ENCODE results near the gene TTLL9.

The TTLL9 gene

GRCh38 chr20:31934968-31935764, 64.7 kb downstream of the TTLL9 start:
- Histone ChIP-seq H3K9ac (ENCODE audit: low read depth, low read length, poor library complexity) (peak overlapping the region; percentile 33), H3K79me1 (ENCODE audit: low read depth, low read length) (no peaks in the 10 kb centered on the region), H2BK5ac (ENCODE audit: low read length) (peak overlapping the region; percentile 14), H3K23ac (ENCODE audit: low read depth, low read length, poor library complexity) (no peak overlapping the region), H3K27ac (replicated peaks; ENCODE audit: low read length) (no peak overlapping the region), H2BK15ac (ENCODE audit: low read length) (no peak overlapping the region), H3K14ac (ENCODE audit: low read length) (no peak overlapping the region), H3K27me3 (ENCODE audit: control insufficient read depth in 3 of 3, insufficient read depth in 3 of 3, low read depth in 1 of 3, low read length in 3 of 3) (peaks cover 0 to 9% (median 0%) of the 10 kb centered on the region in 3 experiments), H3K9me3 (replicated peaks in 1 of 2; ENCODE audit: control insufficient read depth in 2 of 2, insufficient read depth in 1 of 2, low read depth in 1 of 2, low read length in 2 of 2) (no peaks in the 10 kb centered on the region), H3K4me1 (ENCODE audit: control insufficient read depth in 2 of 2, insufficient read depth in 1 of 2, low read depth in 1 of 2, low read length in 2 of 2) (peaks cover 0 to 2% of the 10 kb centered on the region in 2 donors), H3K36me3 (replicated peaks in 1 of 2; ENCODE audit: control insufficient read depth in 2 of 2, insufficient read depth in 2 of 2, low read length in 2 of 2) (peaks cover 0 to 1% of the 10 kb centered on the region in 2 donors), H3K4me3 (ENCODE audit: low read length in 2 of 2) (no peak overlapping the region), H2AFZ (ENCODE audit: low read length) (peak overlapping the region; percentile 59), H2AK5ac (ENCODE audit: low read depth, low read length) (peak overlapping the region; percentile 53), H2BK120ac (ENCODE audit: low read depth, low read length) (no peak overlapping the region), H4K91ac (ENCODE audit: low read depth, low read length, poor library complexity) (no peak overlapping the region), H3K4me2 (ENCODE audit: insufficient read depth, low read length, poor library complexity, severe bottlenecking) (no peak overlapping the region), H2BK12ac (ENCODE audit: low read length) (no peak overlapping the region), H3K18ac (ENCODE audit: low read length) (peak overlapping the region; percentile 5), H3K4ac (ENCODE audit: low read length) (no peak overlapping the region), H4K8ac (ENCODE audit: low read depth, low read length) (no peak overlapping the region)
- DNase-seq (ENCODE audit: low spot score): no peak
- no CpG with 5 or more reads among the region's 8 CpGs for WGBS, 2 donors (ENCODE audit: extremely low coverage in 2 of 2, insufficient read length in 2 of 2, insufficient replicate concordance in 1 of 2)

- Histone ChIP-seq H3K4me1 (ENCODE audit: control insufficient read depth in 2 of 2, insufficient read depth in 1 of 2, low read depth in 1 of 2, low read length in 2 of 2) (peaks cover 0 to 2% of the 10 kb centered on the region in 2 donors), H3K4ac (ENCODE audit: low read length) (no peak overlapping the region), H3K4me3 (ENCODE audit: low read length in 2 of 2) (no peak overlapping the region), H4K91ac (ENCODE audit: low read depth, low read length, poor library complexity) (no peak overlapping the region), H3K14ac (ENCODE audit: low read length) (no peak overlapping the region), H3K23ac (ENCODE audit: low read depth, low read length, poor library complexity) (no peak overlapping the region), H2BK12ac (ENCODE audit: low read length) (no peak overlapping the region), H3K79me1 (ENCODE audit: low read depth, low read length) (no peaks in the 10 kb centered on the region), H3K4me2 (ENCODE audit: insufficient read depth, low read length, poor library complexity, severe bottlenecking) (no peak overlapping the region), H4K8ac (ENCODE audit: low read depth, low read length) (no peak overlapping the region), H3K9me3 (replicated peaks in 1 of 2; ENCODE audit: control insufficient read depth in 2 of 2, insufficient read depth in 1 of 2, low read depth in 1 of 2, low read length in 2 of 2) (no peaks in the 10 kb centered on the region), H2AK5ac (ENCODE audit: low read depth, low read length) (no peak overlapping the region), H3K27me3 (ENCODE audit: control insufficient read depth in 3 of 3, insufficient read depth in 3 of 3, low read depth in 1 of 3, low read length in 3 of 3) (peaks cover 0 to 9% (median 0%) of the 10 kb centered on the region in 3 experiments), H3K18ac (ENCODE audit: low read length) (no peak overlapping the region), H2AFZ (ENCODE audit: low read length) (no peak overlapping the region), H2BK5ac (ENCODE audit: low read length) (no peak overlapping the region), H2BK120ac (ENCODE audit: low read depth, low read length) (no peak overlapping the region), H3K9ac (ENCODE audit: low read depth, low read length, poor library complexity) (no peak overlapping the region), H2BK15ac (ENCODE audit: low read length) (no peak overlapping the region), H3K36me3 (replicated peaks in 1 of 2; ENCODE audit: control insufficient read depth in 2 of 2, insufficient read depth in 2 of 2, low read length in 2 of 2) (peaks cover 0 to 1% of the 10 kb centered on the region in 2 donors), H3K27ac (replicated peaks; ENCODE audit: low read length) (no peak overlapping the region)
- DNase-seq (ENCODE audit: low spot score): no peak
- no CpG with 5 or more reads among the region's 4 CpGs for WGBS, 2 donors (ENCODE audit: extremely low coverage in 2 of 2, insufficient read length in 2 of 2, insufficient replicate concordance in 1 of 2)
These were observed 66.0 kb downstream of the TTLL9 start for GRCh38 chr20:31936420-31936819.

GRCh38 chr20:31937820-31938219, 67.4 kb downstream of the TTLL9 start:
- H4K8ac ChIP-seq (ENCODE audit: low read depth, low read length): no peak overlapping the region
- no peak overlapping the region for H2BK5ac ChIP-seq (ENCODE audit: low read length)
- DNase-seq (ENCODE audit: low spot score): no peak
- no peak overlapping the region for H2AFZ ChIP-seq (ENCODE audit: low read length)
- H2BK15ac ChIP-seq (ENCODE audit: low read length): no peak overlapping the region
- H3K9ac ChIP-seq (ENCODE audit: low read depth, low read length, poor library complexity): no peak overlapping the region
- H3K4me2 ChIP-seq (ENCODE audit: insufficient read depth, low read length, poor library complexity, severe bottlenecking): no peak overlapping the region
- no peaks in the 10 kb centered on the region for H3K79me1 ChIP-seq (ENCODE audit: low read depth, low read length)
- WGBS, 2 donors (ENCODE audit: extremely low coverage in 2 of 2, insufficient read length in 2 of 2, insufficient replicate concordance in 1 of 2): no CpG with 5 or more reads among the region's 1 CpG
- H2BK120ac ChIP-seq (ENCODE audit: low read depth, low read length): no peak overlapping the region
- H3K36me3 ChIP-seq (replicated peaks in 1 of 2; ENCODE audit: control insufficient read depth in 2 of 2, insufficient read depth in 2 of 2, low read length in 2 of 2): peaks cover 0 to 1% of the 10 kb centered on the region in 2 donors
- H3K4me1 ChIP-seq (ENCODE audit: control insufficient read depth in 2 of 2, insufficient read depth in 1 of 2, low read depth in 1 of 2, low read length in 2 of 2): peaks cover 0 to 2% of the 10 kb centered on the region in 2 donors
- no peak overlapping the region for H2BK12ac ChIP-seq (ENCODE audit: low read length)
- no peak overlapping the region for H3K4me3 ChIP-seq (ENCODE audit: low read length in 2 of 2)
- H4K91ac ChIP-seq (ENCODE audit: low read depth, low read length, poor library complexity): no peak overlapping the region
- H3K14ac ChIP-seq (ENCODE audit: low read length): no peak overlapping the region
- H3K18ac ChIP-seq (ENCODE audit: low read length): no peak overlapping the region
- no peaks in the 10 kb centered on the region for H3K9me3 ChIP-seq (replicated peaks in 1 of 2; ENCODE audit: control insufficient read depth in 2 of 2, insufficient read depth in 1 of 2, low read depth in 1 of 2, low read length in 2 of 2)
- H2AK5ac ChIP-seq (ENCODE audit: low read depth, low read length): no peak overlapping the region
- no peak overlapping the region for H3K27ac ChIP-seq (replicated peaks; ENCODE audit: low read length)
- H3K4ac ChIP-seq (ENCODE audit: low read length): no peak overlapping the region
- H3K23ac ChIP-seq (ENCODE audit: low read depth, low read length, poor library complexity): no peak overlapping the region
- H3K27me3 ChIP-seq (ENCODE audit: control insufficient read depth in 3 of 3, insufficient read depth in 3 of 3, low read depth in 1 of 3, low read length in 3 of 3): peaks cover 0 to 5% (median 0%) of the 10 kb centered on the region in 3 experiments

GRCh38 chr20:31939661-31940060, 69.2 kb downstream of the TTLL9 start:
- Histone ChIP-seq H2BK120ac (ENCODE audit: low read depth, low read length) (no peak overlapping the region), H3K27me3 (ENCODE audit: control insufficient read depth in 3 of 3, insufficient read depth in 3 of 3, low read depth in 1 of 3, low read length in 3 of 3) (peaks cover 0 to 5% (median 0%) of the 10 kb centered on the region in 3 experiments), H3K9ac (ENCODE audit: low read depth, low read length, poor library complexity) (no peak overlapping the region), H3K4me3 (ENCODE audit: low read length in 2 of 2) (no peak overlapping the region), H4K91ac (ENCODE audit: low read depth, low read length, poor library complexity) (no peak overlapping the region), H2BK5ac (ENCODE audit: low read length) (no peak overlapping the region), H4K8ac (ENCODE audit: low read depth, low read length) (no peak overlapping the region), H2BK15ac (ENCODE audit: low read length) (no peak overlapping the region), H3K79me1 (ENCODE audit: low read depth, low read length) (no peaks in the 10 kb centered on the region), H3K9me3 (replicated peaks in 1 of 2; ENCODE audit: control insufficient read depth in 2 of 2, insufficient read depth in 1 of 2, low read depth in 1 of 2, low read length in 2 of 2) (no peaks in the 10 kb centered on the region), H3K36me3 (replicated peaks in 1 of 2; ENCODE audit: control insufficient read depth in 2 of 2, insufficient read depth in 2 of 2, low read length in 2 of 2) (peaks cover 6 to 7% of the 10 kb centered on the region in 2 donors), H3K4me2 (ENCODE audit: insufficient read depth, low read length, poor library complexity, severe bottlenecking) (no peak overlapping the region), H3K4ac (ENCODE audit: low read length) (no peak overlapping the region), H3K18ac (ENCODE audit: low read length) (no peak overlapping the region), H3K4me1 (ENCODE audit: control insufficient read depth in 2 of 2, insufficient read depth in 1 of 2, low read depth in 1 of 2, low read length in 2 of 2) (peaks cover 0 to 2% of the 10 kb centered on the region in 2 donors), H2AFZ (ENCODE audit: low read length) (no peak overlapping the region), H3K27ac (replicated peaks; ENCODE audit: low read length) (no peak overlapping the region), H2AK5ac (ENCODE audit: low read depth, low read length) (no peak overlapping the region), H3K23ac (ENCODE audit: low read depth, low read length, poor library complexity) (no peak overlapping the region), H3K14ac (ENCODE audit: low read length) (no peak overlapping the region), H2BK12ac (ENCODE audit: low read length) (no peak overlapping the region)
- DNase-seq (ENCODE audit: low spot score): no peak
- no CpG with 5 or more reads among the region's 2 CpGs for WGBS, 2 donors (ENCODE audit: extremely low coverage in 2 of 2, insufficient read length in 2 of 2, insufficient replicate concordance in 1 of 2)

Data from neuronal stem cell (in vitro differentiated cells).